GM23248 (cell line): ENCODE measurements around the gene TAF4.

Experiments used
- EZH2 ChIP-seq: fragments of 200-600 bp; sonication (generic); IDR thresholded peaks from 2 replicates; pipeline ENCODE4 v1.6.1; 2018; ENCODE audit warnings: antibody characterized with exemption, mild to moderate bottlenecking; ENCODE audit not compliant: insufficient read depth, poor library complexity, severe bottlenecking
- EZH2phosphoT487 ChIP-seq: fragments of 200-600 bp; sonication (generic); IDR thresholded peaks from 2 replicates; pipeline ENCODE4 v1.6.1; 2018; ENCODE audit warnings: antibody characterized with exemption, moderate library complexity, mild to moderate bottlenecking, low read depth; ENCODE audit not compliant: insufficient read depth

- no peak for TF ChIP-seq EZH2
- TF ChIP-seq EZH2phosphoT487 = no peak
Observed at GRCh38 chr20:62065674-62066338, at the start of gene TAF4.
